M059J (cell line): ENCODE measurements around the gene EFCAB5. TPM values are rescaled to one million over a fixed set of nuclear protein-coding genes. Genes with fewer than 3 reads are reported as not detected.
"Not testable (repeated sequence)": the region's sequence is repeated elsewhere in the genome, so short reads cannot be mapped to it uniquely, and the experiment has no call there.

ENCODE experiments used
- DNase-seq: peaks from one replicate; pipeline ENCODE4 v3.0.0-alpha.2; 2012; ENCODE audit warnings: low read depth
- total RNA-seq: library from RNA; depleted of rRNA; stranded (reverse); fragments of >200 nt; shearing (Covaris generic); gene quantifications from 2 replicates; pipeline ENCODE4 v1.2.3, GENCODE V29; 2014; rRNA removed

The EFCAB5 gene
- total RNA-seq: 0.22 and 1.7 TPM in 2 replicates

GRCh38 chr17:29941334-29941733, at the start of gene EFCAB5:
Gene EFCAB5 (plus strand): TSS chr17:29941634. CDS start chr17:29941797, 163 bp downstream.
- DNase-seq: no peak

DNA sequence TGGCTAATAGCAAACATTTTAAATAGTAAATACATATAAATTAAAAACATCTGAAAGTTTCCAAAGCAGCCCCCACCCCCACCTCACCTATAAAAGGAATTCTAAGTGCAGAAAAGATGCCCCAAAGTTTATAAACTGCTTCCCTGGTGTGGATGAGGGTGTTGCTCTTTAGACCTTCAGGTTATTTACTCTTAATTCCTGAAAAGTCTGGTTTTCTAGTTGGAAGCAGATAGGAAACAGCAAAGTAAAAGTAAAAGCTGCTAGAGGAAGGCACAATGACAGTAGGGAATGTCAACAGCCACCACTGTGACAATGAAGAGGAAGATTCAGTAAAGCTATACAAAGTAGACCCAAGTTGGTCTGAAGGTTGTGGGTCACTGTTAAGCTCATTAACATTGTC, 49.2 kb upstream of the EFCAB5 start:
- DNase-seq: no peak

DNA sequence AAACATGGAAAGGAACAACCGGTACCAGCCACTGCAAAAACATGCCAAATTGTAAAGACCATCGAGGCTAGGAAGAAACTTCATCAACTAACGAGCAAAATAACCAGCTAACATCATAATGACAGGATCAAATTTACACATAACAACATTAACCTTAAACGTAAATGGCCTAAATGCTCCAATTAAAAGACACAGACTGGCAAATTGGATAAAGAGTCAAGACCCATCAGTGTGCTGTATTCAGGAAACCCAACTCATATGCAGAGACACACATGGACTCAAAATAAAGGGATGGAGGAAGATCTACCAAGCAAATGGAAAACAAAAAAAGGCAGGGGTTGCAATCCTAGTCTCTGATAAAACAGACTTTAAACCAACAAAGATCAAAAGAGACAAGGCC, 44.3 kb upstream of the EFCAB5 start:
- DNase-seq: not testable (repeated sequence)

DNA sequence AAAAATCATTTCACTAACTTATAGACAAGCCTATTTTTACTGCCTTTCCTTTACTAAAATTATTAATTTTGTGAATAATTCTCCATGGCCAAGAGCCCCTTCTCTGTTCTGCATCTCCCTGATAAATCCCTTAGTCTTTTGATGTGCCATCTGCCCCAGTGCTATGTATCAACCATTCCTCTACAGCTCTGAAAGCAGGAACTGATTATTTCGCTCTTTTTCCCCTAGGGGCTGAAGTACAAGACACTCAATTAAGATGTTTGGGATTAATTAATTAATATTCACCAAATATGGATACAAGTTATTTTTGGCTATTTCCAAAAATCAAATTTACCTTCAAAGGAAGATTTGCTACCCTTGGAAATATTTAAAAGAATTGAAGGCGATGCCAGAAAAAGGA, 38.0 kb upstream of the EFCAB5 start:
- DNase-seq: no peak

GRCh38 chr17:29905086-29905878, 36.2 kb upstream of the EFCAB5 start:
- no peak for DNase-seq

DNA sequence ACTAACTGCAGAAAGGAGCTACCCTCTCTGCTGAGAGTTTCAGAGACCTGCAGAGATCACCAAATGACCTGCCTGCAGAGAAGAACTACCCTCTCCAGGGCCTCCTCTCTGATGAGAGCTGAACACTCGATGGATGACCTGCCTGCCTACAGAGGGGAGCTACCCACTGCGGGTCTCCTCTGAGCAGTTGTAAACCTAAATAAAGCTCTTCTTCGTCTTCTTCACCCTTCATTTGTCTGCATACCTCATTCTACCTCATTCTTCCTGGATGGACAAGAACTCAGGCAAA, 35.6 kb upstream of the EFCAB5 start:
- DNase-seq: no peak

DNA sequence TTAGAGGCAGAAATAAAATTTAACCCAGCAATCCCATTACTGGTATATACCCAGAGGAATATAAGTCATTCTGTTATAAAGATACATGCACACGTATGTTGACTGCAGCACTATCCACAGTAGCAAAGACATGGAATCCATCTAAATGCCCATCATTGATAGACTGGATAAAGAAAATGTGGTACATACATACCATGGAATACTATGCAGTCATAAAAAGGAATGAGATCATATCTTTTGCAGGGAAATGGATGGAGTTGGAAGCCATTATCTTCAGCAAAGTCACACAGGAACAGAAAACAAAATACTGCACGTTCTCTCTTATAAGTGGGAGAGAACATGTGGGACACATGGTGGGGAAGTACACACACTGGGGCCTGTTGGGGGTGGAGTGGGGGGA, 34.5 kb upstream of the EFCAB5 start:
- no peak for DNase-seq

GRCh38 chr17:29909236-29910003, 32.0 kb upstream of the EFCAB5 start:
- peak; percentile 68 for DNase-seq

- peak; percentile 8 for DNase-seq
These were observed 29.7 kb upstream of the EFCAB5 start for GRCh38 chr17:29911641-29912177.

DNA sequence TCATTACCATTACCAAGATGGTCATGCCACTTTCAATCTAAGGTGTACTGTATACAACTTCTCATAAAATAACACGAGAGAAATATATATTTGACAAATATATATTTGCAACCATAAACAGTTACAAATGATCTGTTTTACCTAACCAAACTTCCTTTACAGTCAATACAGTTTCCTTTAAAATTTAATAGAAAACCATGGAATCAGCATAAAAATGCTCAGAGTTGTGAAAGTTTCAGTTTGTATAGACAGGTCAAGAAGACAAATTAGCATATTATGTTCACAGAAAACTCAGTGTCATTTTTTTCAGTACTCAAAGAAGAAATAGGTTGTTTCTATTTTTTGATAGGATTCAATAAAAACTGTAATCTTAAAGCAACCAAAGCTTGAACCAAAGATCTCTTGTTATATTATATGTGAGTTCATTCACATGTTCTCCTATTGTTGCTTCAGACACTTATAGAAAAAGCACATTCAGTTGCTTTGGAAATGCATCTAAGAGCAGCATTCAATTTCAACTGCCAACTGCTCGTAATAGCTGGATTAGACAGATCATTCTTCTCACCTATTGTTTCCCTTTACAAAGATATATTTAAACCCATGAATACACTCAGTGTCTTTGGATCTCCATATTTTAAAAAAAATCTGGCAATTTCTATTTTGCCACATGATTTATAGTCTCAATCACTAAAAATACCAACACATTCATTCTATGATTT, 26.5 kb upstream of the EFCAB5 start:
- no peak for DNase-seq

DNA sequence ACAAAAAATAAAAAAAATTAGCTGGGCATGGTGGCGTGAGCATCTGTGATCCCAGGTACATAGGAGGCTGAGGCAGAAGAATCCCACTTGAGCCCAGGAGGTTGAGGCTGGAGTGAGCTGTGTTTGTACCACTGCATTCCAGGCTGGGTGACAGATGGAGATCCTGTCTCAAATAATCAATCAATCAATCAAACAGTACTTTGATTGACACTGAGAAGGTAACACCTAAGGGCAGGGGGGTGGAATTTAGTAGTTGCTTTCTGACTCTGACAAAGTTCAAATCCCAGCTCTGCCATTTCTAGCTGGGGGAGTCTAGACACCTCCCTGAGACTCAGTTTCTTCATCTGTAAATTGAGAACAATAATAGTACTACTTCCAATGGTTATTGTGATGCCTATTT, 23.4 kb upstream of the EFCAB5 start:
- no peak for DNase-seq

DNA sequence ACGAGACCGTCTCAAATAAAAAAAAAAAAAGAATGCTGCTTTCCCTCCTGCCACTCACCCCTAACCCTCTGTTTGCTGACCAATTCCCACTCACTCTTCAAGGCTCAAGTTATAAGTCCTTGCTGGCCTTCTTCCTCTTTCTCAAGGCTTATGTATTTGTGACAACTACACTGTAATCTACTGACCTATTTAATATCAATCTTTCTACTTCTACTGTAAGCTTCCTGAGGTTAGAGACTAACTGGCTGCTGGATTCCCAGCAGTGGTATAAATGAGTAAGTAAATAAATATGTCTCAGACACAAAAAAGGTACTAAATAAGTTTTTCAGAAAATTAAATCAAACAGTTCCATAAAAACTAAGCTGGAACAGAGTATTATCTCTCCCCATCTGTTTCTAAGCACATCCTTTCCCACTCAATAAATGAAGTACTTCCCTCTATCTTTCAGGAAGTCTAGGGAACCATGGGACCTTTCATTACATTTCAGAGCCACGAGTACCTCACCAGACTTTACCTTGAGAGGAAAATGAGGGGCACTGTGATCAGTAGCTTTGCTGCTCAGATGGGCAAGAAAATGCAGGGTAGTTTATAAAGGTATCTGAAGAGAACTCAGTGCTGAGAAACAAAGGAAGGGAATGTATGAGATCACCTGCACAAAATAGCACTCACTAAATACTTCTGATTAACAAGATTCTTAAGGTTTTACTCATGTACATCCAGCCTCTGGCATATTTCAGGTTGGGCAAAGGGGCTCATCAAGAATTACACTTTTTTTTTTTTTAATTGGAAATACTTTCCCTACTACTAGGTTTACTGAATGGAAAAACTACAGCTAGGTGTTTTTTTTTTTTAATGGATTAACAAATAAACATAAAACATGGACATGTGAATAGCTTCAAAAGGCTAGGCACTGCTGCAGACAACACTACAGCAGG, 22.2 kb upstream of the EFCAB5 start:
- DNase-seq: peak; percentile 84

GRCh38 chr17:29924786-29925185, 16.6 kb upstream of the EFCAB5 start:
- no peak for DNase-seq

- peak; percentile 12 for DNase-seq
These were observed 13.9 kb upstream of the EFCAB5 start for GRCh38 chr17:29927546-29927945.

GRCh38 chr17:29929006-29929532, 12.4 kb upstream of the EFCAB5 start:
- peak; percentile 69 for DNase-seq

- DNase-seq: peak; percentile 90
These were observed 11.7 kb upstream of the EFCAB5 start, which contains the start of gene SSH2 for GRCh38 chr17:29929533-29930408. Gene SSH2 (minus strand): TSS chr17:29930228. CDS start chr17:29930000, 228 bp downstream.

GRCh38 chr17:29930409-29931010, 10.9 kb upstream of the EFCAB5 start:
- DNase-seq: no peak

DNA sequence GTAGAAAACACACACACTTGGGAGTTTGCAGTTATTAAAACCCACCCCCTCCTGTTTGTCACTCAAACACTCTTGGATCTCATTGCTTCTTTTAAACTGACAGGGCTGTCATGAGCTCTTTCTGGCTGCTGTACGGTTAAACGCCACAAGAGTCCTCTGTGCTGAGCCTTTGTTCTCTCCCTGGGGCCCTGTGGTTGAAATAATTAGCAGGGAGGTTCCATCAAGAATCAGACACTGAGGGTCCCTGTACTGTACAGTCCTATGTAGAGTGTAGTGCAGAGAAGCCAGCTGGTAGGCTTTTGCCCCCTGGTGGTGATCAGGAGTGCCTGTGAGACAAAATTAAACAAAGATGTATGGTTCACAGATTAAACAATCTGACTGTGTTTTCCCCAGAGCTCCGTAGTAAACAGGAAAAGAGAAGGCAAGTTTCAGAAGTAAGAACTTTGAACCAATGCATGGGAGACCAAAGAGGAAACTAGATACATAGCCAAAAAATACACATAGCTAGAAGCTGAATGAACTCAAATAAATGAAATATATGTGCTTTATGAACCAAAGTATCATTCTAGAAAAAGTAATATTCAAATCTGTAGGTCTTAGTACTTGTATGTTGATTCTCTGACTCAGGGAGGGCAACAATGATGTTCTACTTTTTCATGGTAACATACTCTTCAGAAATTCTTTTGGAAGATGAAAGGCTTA, 10.1 kb upstream of the EFCAB5 start:
- DNase-seq: peak; percentile 82

DNA sequence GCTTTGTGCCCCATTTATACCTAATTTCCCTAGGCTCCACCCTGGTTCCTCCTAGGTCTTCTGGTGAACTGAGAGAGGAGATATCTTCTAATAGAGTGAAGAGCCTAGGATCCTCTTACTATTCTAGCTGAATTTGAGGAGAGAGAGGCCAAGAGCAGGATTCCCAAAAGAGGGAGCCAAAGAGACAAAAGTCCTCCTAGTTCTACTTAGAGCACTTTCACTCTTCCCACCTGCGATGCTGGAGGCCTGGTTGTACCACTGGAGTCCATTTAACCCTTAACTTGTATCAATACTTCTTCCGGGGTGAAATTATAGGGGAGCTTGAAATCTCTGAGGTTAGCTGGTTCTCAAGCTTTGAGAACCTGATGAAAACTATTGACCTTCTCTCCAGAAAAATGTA, 8.1 kb upstream of the EFCAB5 start:
- peak; percentile 49 for DNase-seq
